Peyer's patch (tissue), 4 donors: ENCODE measurements around the gene MMP14.

Source experiments
- CTCF ChIP-seq, 6 experiments: fragments of 450-650 bp in 4 of 6; fragments of 200-600 bp in 2 of 6; sonication (generic) in 1 of 6; IDR thresholded peaks; one replicate each; pipeline ENCODE4 v1.5.1; 2017 to 2019; ENCODE audit warnings: antibody characterized with exemption in 6 of 6, mild to moderate bottlenecking in 3 of 6, moderate library complexity in 1 of 6
- POLR2A ChIP-seq, 2 donors: fragments of 450-650 bp; IDR thresholded peaks; one replicate each; pipeline ENCODE4 v1.5.1; 2017; ENCODE audit warnings: antibody characterized with exemption in 2 of 2, mild to moderate bottlenecking in 2 of 2, moderate library complexity in 2 of 2

- TF ChIP-seq CTCF (IDR thresholded peaks at IDR 0.05): peak in 5 of 6 experiments; percentile 9 to 34 (median 20)
- TF ChIP-seq POLR2A (IDR thresholded peaks at IDR 0.05): peak in 1 of 2 donors; percentile 29
Measured at GRCh38 chr14:22886500-22887259, 50.3 kb downstream of the MMP14 start.
